Measurements from ENCODE around the gene MINDY4. TPM values are rescaled to one million over a fixed set of nuclear protein-coding genes. Genes with fewer than 3 reads are reported as not detected.

Gene MINDY4
- total and polyA plus RNA-seq, 8 donors: 2.9 to 4.9 (median 3.6) TPM

GRCh38 chr7:30870821-30871518, 99.8 kb downstream of the MINDY4 start:
- TF ChIP-seq CTCF (IDR thresholded peaks at IDR 0.05): no peak
- Histone ChIP-seq H3K4me1 (peaks cover 0 to 3% (median 0%) of the 10 kb centered on the region in 3 donors), H3K27me3 (no peaks in the 10 kb centered on the region), H3K36me3 (no peaks in the 10 kb centered on the region), H3K4me3 (no peak overlapping the region), H3K27ac (no peak overlapping the region), H3K9me3 (no peaks in the 10 kb centered on the region)
- 76 to 84% methylated on average over 10 of the region's 10 CpGs for WGBS, 2 donors
- no peak for FAIRE-seq
- ATAC-seq: no peak
- intact Hi-C loops (cut with DNase I): no loop called here
- no peak for DNase-seq

GRCh38 chr7:30871655-30872054, 100.4 kb downstream of the MINDY4 start:
- 98 to 99% methylated on average over 5 of the region's 5 CpGs for WGBS, 2 donors
- H3K36me3 ChIP-seq: no peaks in the 10 kb centered on the region
- H3K27ac ChIP-seq: no peak overlapping the region
- no peaks in the 10 kb centered on the region for H3K27me3 ChIP-seq
- H3K4me3 ChIP-seq: no peak overlapping the region
- peaks cover 0 to 3% (median 0%) of the 10 kb centered on the region in 3 donors for H3K4me1 ChIP-seq
- TF ChIP-seq CTCF (IDR thresholded peaks at IDR 0.05): no peak
- DNase-seq: no peak
- no peak for ATAC-seq
- no peak for FAIRE-seq
- intact Hi-C loops (cut with DNase I): no loop called here
- H3K9me3 ChIP-seq: no peaks in the 10 kb centered on the region

DNA sequence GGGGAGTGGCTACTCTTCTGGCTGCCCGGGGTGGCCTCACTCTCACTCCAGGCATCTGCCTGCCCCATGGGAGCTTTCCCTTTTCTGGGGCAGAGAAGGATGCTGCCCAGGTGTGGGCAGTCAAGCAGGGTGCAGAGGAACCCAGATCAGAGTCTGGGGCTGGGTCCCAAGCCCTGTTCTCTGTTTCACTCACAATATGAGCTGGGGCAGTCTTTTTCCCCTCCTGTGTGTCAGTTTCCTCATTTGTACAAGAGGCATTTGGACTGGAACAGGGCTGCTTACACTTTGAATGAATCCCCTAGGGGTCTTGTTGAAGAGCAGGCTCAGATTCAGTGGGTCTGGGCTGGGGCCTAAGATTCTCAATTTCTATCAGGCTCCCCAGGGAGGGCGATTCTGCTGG, 102.0 kb downstream of the MINDY4 start:
- Histone ChIP-seq H3K36me3 (no peaks in the 10 kb centered on the region), H3K9me3 (no peaks in the 10 kb centered on the region), H3K27me3 (no peaks in the 10 kb centered on the region), H3K27ac (no peak overlapping the region), H3K4me3 (no peak overlapping the region), H3K4me1 (peaks cover 0 to 4% (median under 1%) of the 10 kb centered on the region in 3 donors)
- no peak for TF ChIP-seq CTCF (IDR thresholded peaks at IDR 0.05)
- FAIRE-seq (no peak), DNase-seq (no peak), ATAC-seq (no peak)
- intact Hi-C loops (cut with DNase I): no loop called here
- WGBS, 2 donors: 91 to 92% methylated on average over 2 of the region's 2 CpGs

- Histone ChIP-seq H3K9me3 (no peaks in the 10 kb centered on the region), H3K27ac (no peak overlapping the region), H3K4me1 (peaks cover 1 to 8% (median 5%) of the 10 kb centered on the region in 3 donors), H3K27me3 (no peaks in the 10 kb centered on the region), H3K4me3 (no peak overlapping the region), H3K36me3 (no peaks in the 10 kb centered on the region)
- DNase-seq (no peak), ATAC-seq (no peak), FAIRE-seq (no peak)
- no peak for TF ChIP-seq CTCF (IDR thresholded peaks at IDR 0.05)
- 90 to 93% methylated on average over 6 of the region's 6 CpGs for WGBS, 2 donors
- intact Hi-C loops (cut with DNase I): no loop called here
These were observed 102.4 kb downstream of the MINDY4 start for GRCh38 chr7:30873656-30874055.

- DNase-seq (no peak), ATAC-seq (no peak), FAIRE-seq (no peak)
- Histone ChIP-seq H3K4me3 (no peak overlapping the region), H3K4me1 (peaks cover 8 to 15% (median 12%) of the 10 kb centered on the region in 3 donors), H3K27ac (no peak overlapping the region), H3K36me3 (no peaks in the 10 kb centered on the region), H3K9me3 (no peaks in the 10 kb centered on the region), H3K27me3 (no peaks in the 10 kb centered on the region)
- intact Hi-C loops (cut with DNase I): no loop called here
- WGBS, 2 donors: 91% methylated on average over 5 of the region's 5 CpGs
- TF ChIP-seq CTCF (IDR thresholded peaks at IDR 0.05): no peak
These were observed 103.6 kb downstream of the MINDY4 start for GRCh38 chr7:30874656-30875302.
